ENCODE data around the gene UBAP1L.
"Not testable (repeated sequence)": the region's sequence is repeated elsewhere in the genome, so short reads cannot be mapped to it uniquely, and the experiment has no call there.

The UBAP1L gene

DNA sequence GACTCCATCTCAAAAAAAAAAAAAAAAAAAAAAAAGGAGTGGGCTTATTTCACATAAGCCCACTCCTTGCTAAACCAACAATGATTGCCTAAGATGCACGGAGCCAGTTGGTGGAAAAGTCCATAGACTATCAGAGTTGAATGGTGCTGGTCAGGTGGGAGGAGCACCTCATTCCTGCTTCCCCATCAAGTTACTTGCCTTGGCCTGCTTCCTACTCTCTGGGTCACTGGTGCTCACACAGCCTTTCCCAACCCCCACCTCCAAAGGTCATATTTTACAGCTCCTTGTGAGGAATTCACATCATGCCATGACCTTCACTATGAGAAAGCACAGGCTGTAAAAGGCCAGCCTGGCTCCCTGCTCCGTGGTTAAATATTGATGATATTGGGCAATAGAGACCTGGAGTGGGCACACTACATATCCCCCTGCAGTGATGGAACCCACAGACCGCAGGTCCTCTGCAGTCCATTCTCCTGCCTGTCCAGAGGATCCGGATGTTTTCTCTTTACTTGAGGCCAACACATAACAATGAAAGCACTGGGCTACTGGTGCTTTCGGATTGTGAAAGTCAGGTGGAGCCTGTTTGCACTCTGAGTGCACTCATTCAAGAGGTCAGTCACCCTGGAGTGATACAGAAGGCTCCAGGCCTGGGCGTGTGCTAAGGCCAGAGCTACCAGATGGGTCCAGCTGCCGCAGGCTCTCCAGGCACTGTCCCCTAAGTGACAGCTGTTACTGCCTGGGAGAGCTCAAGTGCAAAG lies 70.1 kb downstream of the UBAP1L start, which contains the start of gene SLC51B:
Gene SLC51B, plus strand, starts transcription at position 664 of the 758 bp plus-strand sequence. CDS start 4,618 bp downstream, outside the sequence.
- Histone ChIP-seq H3K9me3 (no peaks in the 10 kb centered on the region), H3K4me3 (no peak within 1 kb of the TSS), H3K36me3 (replicated peaks) (no peaks in the 10 kb centered on the region), H3K4me1 (peaks cover 26% of the 10 kb centered on the region), H3K27me3 (ENCODE audit: low read depth) (no peaks in the 10 kb centered on the region)
- DNase-seq (ENCODE audit: low spot score in 2 of 2) = no peak
- in situ Hi-C loops (cut with MboI; ENCODE audit: low sequenced_read_pairs) = loop anchor here (5.0 kb wide), 1 partner anchor 42 kb away; no protein-coding TSS in a partner anchor

DNA sequence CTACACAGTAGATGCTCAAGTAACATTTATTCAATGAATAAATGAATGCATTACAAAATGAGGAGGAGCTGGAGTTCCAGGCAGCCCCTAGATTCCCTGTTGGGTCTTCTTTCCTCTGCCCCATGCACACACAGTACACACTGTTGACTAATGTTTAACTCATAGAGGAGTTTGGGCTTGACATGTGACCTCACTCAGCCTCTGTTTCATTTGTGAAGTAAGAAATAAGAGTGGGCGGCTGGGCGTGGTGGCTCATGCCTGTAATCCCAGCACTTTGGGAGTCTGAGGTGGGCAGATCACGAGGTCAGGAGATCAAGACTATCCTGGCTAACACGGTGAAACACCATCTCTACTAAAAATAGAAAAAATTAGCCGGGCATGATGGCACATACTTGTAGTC lies 70.8 kb downstream of the UBAP1L start:
- H3K4me1 ChIP-seq = peaks cover 21% of the 10 kb centered on the region
- not testable (repeated sequence) for H3K27me3 ChIP-seq (ENCODE audit: low read depth); H3K9me3 ChIP-seq; H3K4me3 ChIP-seq; DNase-seq (ENCODE audit: low spot score in 2 of 2); H3K36me3 ChIP-seq (replicated peaks)
- in situ Hi-C loops (cut with MboI; ENCODE audit: low sequenced_read_pairs) = loop anchor here (5.0 kb wide), 1 partner anchor 43 kb away; no protein-coding TSS in a partner anchor

DNA sequence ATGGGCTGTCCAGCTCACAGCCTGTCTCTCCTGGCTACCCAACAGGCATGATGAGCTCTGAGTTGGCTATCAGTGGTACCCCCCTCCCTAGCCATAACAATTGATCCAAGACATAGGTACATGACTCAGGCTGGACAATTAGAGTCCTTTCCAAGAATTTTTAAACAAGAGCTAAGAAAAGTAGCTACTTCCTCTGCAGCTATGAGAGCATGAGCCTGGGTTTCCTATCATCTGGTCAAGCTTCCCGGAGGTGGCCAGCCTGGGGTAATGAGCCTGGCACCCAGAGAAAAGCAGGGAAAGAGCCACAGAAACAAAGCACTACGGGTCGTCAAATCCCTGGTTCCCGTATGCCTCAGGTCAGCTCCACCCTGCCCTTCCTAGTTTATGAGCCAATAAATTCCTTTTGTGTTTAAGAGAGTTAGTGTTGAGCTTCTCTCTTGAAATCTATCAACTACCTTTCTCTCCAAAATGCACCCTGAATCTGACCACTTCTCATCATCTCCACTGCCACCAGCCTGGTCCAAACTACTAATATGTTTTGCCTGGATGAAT lies 72.1 kb downstream of the UBAP1L start:
- in situ Hi-C loops (cut with MboI; ENCODE audit: low sequenced_read_pairs) = loop anchor here (5.0 kb wide), 1 partner anchor 44 kb away; no protein-coding TSS in a partner anchor

More for the DNA sequence above, 72.1 kb downstream of the UBAP1L start:
- Histone ChIP-seq H3K4me1 (peaks cover 11% of the 10 kb centered on the region), H3K27me3 (ENCODE audit: low read depth) (no peaks in the 10 kb centered on the region), H3K9me3 (no peaks in the 10 kb centered on the region), H3K4me3 (no peak overlapping the region), H3K36me3 (replicated peaks) (no peaks in the 10 kb centered on the region)
- peak; percentile 42 to 65 for DNase-seq (ENCODE audit: low spot score in 2 of 2)
